Spinal cord (tissue), 10 donors: ENCODE measurements around the gene ARHGEF19. TPM values are rescaled to one million over a fixed set of nuclear protein-coding genes. Genes with fewer than 3 reads are reported as not detected.
"Not testable (repeated sequence)": the region's sequence is repeated elsewhere in the genome, so short reads cannot be mapped to it uniquely, and the experiment has no call there.

Source experiments
- DNase-seq, 6 donors: peaks; one replicate each; pipeline versions ENCODE4 v3.0.0 to v3.0.0-alpha.2; 2013 to 2015; ENCODE audit warnings: low spot score in 6 of 6, low read depth in 4 of 6
- H3K27ac ChIP-seq: one replicate; pipeline ENCODE4 v1.5.1; 2013; ENCODE audit warnings: low read depth, low read length, control low read depth
- H3K27me3 ChIP-seq: one replicate; pipeline ENCODE4 v1.6.1; 2013; ENCODE audit warnings: low read length; ENCODE audit not compliant: control insufficient read depth, insufficient read depth
- H3K36me3 ChIP-seq: one replicate; pipeline ENCODE4 v1.6.1; 2013; ENCODE audit warnings: low read length; ENCODE audit not compliant: control insufficient read depth, insufficient read depth
- H3K4me1 ChIP-seq: one replicate; pipeline ENCODE4 v1.6.1; 2013; ENCODE audit warnings: low read length; ENCODE audit not compliant: control insufficient read depth, insufficient read depth
- H3K4me3 ChIP-seq: one replicate; pipeline ENCODE4 v1.5.1; 2013; ENCODE audit warnings: low read depth, low read length, control low read depth
- H3K9me3 ChIP-seq: one replicate; pipeline ENCODE4 v1.6.1; 2013; ENCODE audit warnings: low read length; ENCODE audit not compliant: control insufficient read depth, insufficient read depth
- WGBS: methylation state at CpG from one replicate; pipeline ENCODE4 v1.1.5; 2013; ENCODE audit warnings: missing lambda C conversion rate; ENCODE audit not compliant: insufficient coverage; 5-methylcytosine and 5-hydroxymethylcytosine counted together
- long read RNA-seq, 4 donors: transcript quantifications; one replicate each; lab custom pipeline, GENCODE V29; 2026
- polyA plus RNA-seq, 2 donors: library from polyadenylated mRNA; unstranded; fragments of 120-200 nt; gene quantifications; one replicate each; pipeline ENCODE4 v1.2.1, GENCODE V29; 2013; ENCODE audit not compliant: insufficient read length in 2 of 2
- total RNA-seq, 2 donors: library from RNA; depleted of rRNA in 1 of 2; stranded (reverse); fragments of 120-200 nt in 1 of 2; fragments of >200 nt in 1 of 2; gene quantifications; one replicate each; pipeline versions ENCODE4 v1.2.3 to v1.2.4, GENCODE V29; 2013 to 2014
- donor health status: healthy.

Gene ARHGEF19
- 1 to 10 TPM; 1.6 to 2.8 TPM for total RNA-seq
- 1 to 10 TPM; 2.3 to 5.1 TPM for polyA plus RNA-seq
- long read RNA-seq, donor 1 = 0 reads
- long read RNA-seq, donor 2 = 0 reads
- long read RNA-seq, donor 3 = 0 reads
- long read RNA-seq, donor 4, transcript ARHGEF19-201 (16 exons, 3,029 nt) = major isoform, 5 of 11 reads
- long read RNA-seq, donor 4, partial matches to known transcripts = 6 of 11 reads
- long read RNA-seq, donor 4, other reads (novel, unspliced or antisense) = 0 of 11 reads

GRCh38 chr1:16212251-16212961 lies at the start of gene ARHGEF19:
Gene ARHGEF19, minus strand, starts transcription at chr1:16212652. Its CDS starts 3,598 bp downstream, at chr1:16209054.
- Histone ChIP-seq H3K4me3 (no peak within 1 kb of the TSS), H3K9me3 (no peaks in the 10 kb centered on the region), H3K27me3 (peaks cover 8% of the 10 kb centered on the region), H3K27ac (no peak within 1 kb of the TSS), H3K4me1 (peaks cover 54% of the 10 kb centered on the region), H3K36me3 (no peaks in the 10 kb centered on the region)
- DNase-seq = no peak
- 21% methylated on average over 14 of the region's 14 CpGs for WGBS

- no peaks in the 10 kb centered on the region for H3K9me3 ChIP-seq
- no CpG with 5 or more reads among the region's 1 CpG for WGBS
- no peaks in the 10 kb centered on the region for H3K27me3 ChIP-seq
- no peak overlapping the region for H3K4me3 ChIP-seq
- no peak overlapping the region for H3K27ac ChIP-seq
- no peak for DNase-seq
- H3K4me1 ChIP-seq = no peaks in the 10 kb centered on the region
- no peaks in the 10 kb centered on the region for H3K36me3 ChIP-seq
Observed at GRCh38 chr1:16262067-16262466, 49.6 kb upstream of the ARHGEF19 start.

GRCh38 chr1:16260814-16261213 lies 48.4 kb upstream of the ARHGEF19 start:
- no CpG with 5 or more reads among the region's 1 CpG for WGBS
- H3K27ac ChIP-seq = no peak overlapping the region
- no peaks in the 10 kb centered on the region for H3K27me3 ChIP-seq
- no peaks in the 10 kb centered on the region for H3K4me1 ChIP-seq
- H3K9me3 ChIP-seq = no peaks in the 10 kb centered on the region
- H3K4me3 ChIP-seq = no peak overlapping the region
- no peak for DNase-seq
- no peaks in the 10 kb centered on the region for H3K36me3 ChIP-seq

- no peak for DNase-seq
- no peaks in the 10 kb centered on the region for H3K9me3 ChIP-seq
- 100% methylated on average over 2 of the region's 9 CpGs for WGBS
Observed at GRCh38 chr1:16258591-16259135, 46.2 kb upstream of the ARHGEF19 start.

DNA sequence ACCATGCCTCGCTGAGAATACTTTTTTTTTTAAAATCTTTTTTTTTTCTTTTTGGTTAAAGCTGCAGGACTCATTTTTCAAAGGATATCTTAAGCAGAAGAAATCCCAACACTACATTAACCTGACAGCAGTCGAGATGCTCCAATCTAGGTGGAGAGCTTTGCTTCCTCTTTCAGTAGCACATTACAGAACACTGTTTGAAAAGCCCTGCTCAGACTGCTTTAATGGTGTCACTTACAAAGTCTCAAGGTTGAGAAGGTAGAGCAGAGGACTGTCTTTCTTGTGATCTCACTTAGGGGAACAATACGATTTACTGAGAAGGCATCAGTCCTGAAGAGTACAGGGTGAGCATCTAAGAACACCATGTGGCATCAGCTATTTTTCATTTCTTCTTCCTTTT lies 45.5 kb upstream of the ARHGEF19 start:
- no peaks in the 10 kb centered on the region for H3K27me3 ChIP-seq
- DNase-seq = no peak
- peaks cover 12% of the 10 kb centered on the region for H3K36me3 ChIP-seq
- H3K4me3 ChIP-seq = no peak overlapping the region
- no peak overlapping the region for H3K27ac ChIP-seq
- no peaks in the 10 kb centered on the region for H3K9me3 ChIP-seq
- no peaks in the 10 kb centered on the region for H3K4me1 ChIP-seq
- 100% methylated on average over 2 of the region's 3 CpGs for WGBS

More at GRCh38 chr1:16258591-16259135, 46.2 kb upstream of the ARHGEF19 start:
- H3K27ac ChIP-seq = no peak overlapping the region
- no peaks in the 10 kb centered on the region for H3K27me3 ChIP-seq
- peaks cover 8% of the 10 kb centered on the region for H3K36me3 ChIP-seq
- H3K4me3 ChIP-seq = no peak overlapping the region
- no peaks in the 10 kb centered on the region for H3K4me1 ChIP-seq

DNA sequence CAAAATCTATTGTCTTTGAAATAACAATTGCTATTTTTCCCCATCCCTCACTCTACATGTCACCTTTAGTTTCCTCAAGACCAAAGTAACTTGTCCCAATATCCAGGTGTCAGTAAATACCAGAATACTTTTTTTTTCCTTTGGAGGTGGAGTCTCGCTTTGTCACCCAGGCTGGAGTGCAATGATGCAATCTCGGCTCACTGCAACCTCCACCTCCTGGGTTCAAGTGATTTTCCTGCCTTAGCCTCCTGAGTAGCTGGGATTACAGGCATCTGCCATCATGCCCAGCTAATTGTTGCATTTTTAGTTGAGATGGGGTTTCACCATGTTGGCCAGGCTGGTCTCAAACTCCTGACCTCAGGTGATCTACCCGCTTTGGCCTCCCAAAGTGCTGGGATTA lies 45.1 kb upstream of the ARHGEF19 start:
- H3K36me3 ChIP-seq = peaks cover 12% of the 10 kb centered on the region
- not testable (repeated sequence) for H3K27me3 ChIP-seq, H3K4me1 ChIP-seq, H3K27ac ChIP-seq, H3K4me3 ChIP-seq, DNase-seq, H3K9me3 ChIP-seq
- no CpG with 5 or more reads among the region's 3 CpGs for WGBS

GRCh38 chr1:16256478-16256877 lies 44.0 kb upstream of the ARHGEF19 start:
- H3K27ac ChIP-seq = no peak overlapping the region
- no peak overlapping the region for H3K4me3 ChIP-seq
- no peaks in the 10 kb centered on the region for H3K9me3 ChIP-seq
- no peaks in the 10 kb centered on the region for H3K27me3 ChIP-seq
- H3K4me1 ChIP-seq = no peaks in the 10 kb centered on the region
- H3K36me3 ChIP-seq = peaks cover 17% of the 10 kb centered on the region
- WGBS = no CpG with 5 or more reads among the region's 4 CpGs
- DNase-seq = no peak

DNA sequence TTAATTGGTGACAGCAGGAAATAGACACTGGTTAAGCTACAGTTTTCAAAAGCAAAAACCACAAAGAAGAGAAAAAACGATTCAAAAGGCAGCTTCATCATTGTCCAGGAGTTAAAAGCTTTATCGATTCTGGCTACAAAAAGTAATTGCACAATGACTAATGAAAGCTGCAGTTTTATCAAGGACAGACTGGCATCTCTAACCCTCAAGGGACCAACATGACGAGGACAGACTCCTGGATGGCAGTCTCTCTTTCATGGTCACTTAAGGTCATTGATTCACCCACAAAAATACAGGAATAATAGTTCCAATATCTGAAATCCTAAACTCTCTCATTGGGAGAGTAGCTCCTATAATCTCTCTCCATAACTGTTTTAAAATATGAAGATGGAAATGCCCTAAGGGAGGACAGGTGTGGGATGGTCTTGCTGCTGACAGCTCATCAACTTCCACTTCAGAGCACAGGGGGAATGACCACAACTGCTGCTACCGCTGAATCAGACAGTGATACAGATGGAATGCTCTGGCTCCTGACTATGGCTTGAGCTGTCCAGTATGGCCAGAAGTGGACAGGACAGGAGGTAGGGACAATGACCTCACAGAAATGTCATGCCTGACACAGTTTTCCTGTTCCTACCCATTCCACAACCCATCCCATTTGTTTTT lies 41.9 kb upstream of the ARHGEF19 start:
- whole genome bisulfite sequencing = 77% methylated on average over 3 of the region's 4 CpGs
- Histone ChIP-seq H3K36me3 (peaks cover 26% of the 10 kb centered on the region), H3K9me3 (no peaks in the 10 kb centered on the region), H3K4me1 (peaks cover 3% of the 10 kb centered on the region), H3K4me3 (no peak overlapping the region), H3K27me3 (no peaks in the 10 kb centered on the region), H3K27ac (no peak overlapping the region)
- no peak for DNase-seq

DNA sequence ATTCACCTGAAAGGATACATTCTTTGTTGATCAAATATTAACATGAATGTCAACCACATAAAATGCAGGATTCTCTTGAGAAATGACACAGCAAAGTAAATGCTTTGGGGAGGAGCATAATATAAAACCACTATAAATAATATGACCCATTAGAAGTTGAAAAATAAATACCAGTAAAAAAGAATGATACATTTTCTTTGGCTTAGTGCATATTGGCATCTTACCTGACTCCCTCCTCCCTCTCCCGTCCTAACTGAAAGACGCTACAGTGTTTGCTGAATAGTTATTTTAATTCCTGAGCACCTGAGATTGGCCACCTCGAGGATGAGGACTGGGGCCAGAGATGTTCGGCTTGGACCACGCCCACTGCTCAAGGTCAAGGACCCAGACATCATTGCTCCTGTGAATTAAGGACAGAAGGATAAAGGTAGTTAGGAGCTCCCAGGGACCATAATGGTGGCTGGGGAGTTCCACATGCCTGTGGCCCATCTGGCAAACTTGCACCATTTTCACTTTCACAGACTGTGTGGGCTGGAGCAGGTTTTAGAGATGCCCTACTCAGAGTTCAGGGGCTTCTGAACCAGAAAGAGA lies 41.0 kb upstream of the ARHGEF19 start:
- Histone ChIP-seq H3K27me3 (no peaks in the 10 kb centered on the region), H3K27ac (no peak overlapping the region), H3K9me3 (no peaks in the 10 kb centered on the region), H3K36me3 (peaks cover 26% of the 10 kb centered on the region), H3K4me3 (no peak overlapping the region), H3K4me1 (peaks cover 10% of the 10 kb centered on the region)
- no peak for DNase-seq
- WGBS = 92% methylated on average over 3 of the region's 5 CpGs
